ENCODE data around the gene ZNF197. TPM values are rescaled to one million over a fixed set of nuclear protein-coding genes. Genes with fewer than 3 reads are reported as not detected.
"Not testable (repeated sequence)": the region's sequence is repeated elsewhere in the genome, so short reads cannot be mapped to it uniquely, and the experiment has no call there.

ZNF197 gene
- total RNA-seq, 1 donor from 2014 or later, result 10.3 TPM

GRCh38 chr3:44649709-44650108, 24.9 kb downstream of the ZNF197 start:
- ATAC-seq (ENCODE audit: poor library complexity) (no peak), DNase-seq (no peak)
- intact Hi-C loops (cut with DNase I), result loop anchor here (10.0 kb wide), 1 partner anchor 75 kb away; the partner anchor contains the start of gene ZNF501

GRCh38 chr3:44654039-44654438, 29.2 kb downstream of the ZNF197 start:
- ATAC-seq (ENCODE audit: poor library complexity) (no peak), DNase-seq (no peak)
- intact Hi-C loops (cut with DNase I), result no loop called here

GRCh38 chr3:44659015-44659414, 34.2 kb downstream of the ZNF197 start:
- DNase-seq (no peak), ATAC-seq (ENCODE audit: poor library complexity) (no peak)
- intact Hi-C loops (cut with DNase I), result no loop called here

- intact Hi-C loops (cut with DNase I), result no loop called here
- no peak for ATAC-seq (ENCODE audit: poor library complexity)
Observed at GRCh38 chr3:44659434-44659833, 34.6 kb downstream of the ZNF197 start.

DNA sequence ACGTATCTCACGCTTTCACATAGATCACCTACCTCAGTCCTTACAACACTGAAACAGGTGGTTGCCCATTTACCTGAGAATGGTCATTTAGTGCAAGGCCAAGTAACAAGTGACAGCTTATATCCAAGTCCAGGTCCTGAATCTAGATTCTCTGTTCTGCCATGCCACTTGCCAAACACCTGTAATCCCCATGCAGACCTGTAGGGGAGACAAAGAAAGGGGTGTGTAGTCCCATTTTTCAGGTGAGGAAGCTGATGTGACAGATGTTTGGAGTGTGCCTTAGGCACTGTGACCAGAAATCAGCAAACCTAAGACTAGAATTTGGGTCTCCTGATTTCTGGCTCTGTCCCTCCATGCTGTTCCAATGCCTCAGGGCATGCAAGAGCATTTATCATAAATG, 36.4 kb downstream of the ZNF197 start:
- no peak for ATAC-seq (ENCODE audit: poor library complexity)
- DNase-seq, result no peak
- intact Hi-C loops (cut with DNase I), result no loop called here

More at GRCh38 chr3:44659434-44659833, 34.6 kb downstream of the ZNF197 start:
- no peak for DNase-seq

- DNase-seq (no peak), ATAC-seq (ENCODE audit: poor library complexity) (no peak)
- intact Hi-C loops (cut with DNase I), result no loop called here
Observed at GRCh38 chr3:44665173-44665572, 40.3 kb downstream of the ZNF197 start.

DNA sequence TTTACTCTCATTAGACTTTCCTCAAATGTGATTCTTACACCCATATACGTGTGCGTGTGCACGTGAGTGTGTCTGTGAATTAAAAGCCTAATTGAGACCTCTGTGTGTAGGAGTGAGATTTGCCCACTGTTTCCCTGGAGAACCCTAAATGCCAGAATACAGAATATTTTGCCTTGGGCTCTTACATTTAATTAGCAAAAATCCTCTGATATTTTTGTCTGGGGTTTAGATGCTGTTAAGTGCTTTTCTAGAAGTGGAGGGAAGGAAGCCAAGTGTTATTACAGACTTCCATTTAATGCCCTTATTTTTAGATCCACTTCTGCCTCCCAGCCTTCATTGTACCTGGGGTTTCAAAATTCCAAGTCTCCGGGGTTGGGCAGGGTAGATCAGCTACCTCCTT, 41.5 kb downstream of the ZNF197 start:
- DNase-seq (no peak), ATAC-seq (ENCODE audit: poor library complexity) (no peak)
- intact Hi-C loops (cut with DNase I), result no loop called here

- ATAC-seq (ENCODE audit: poor library complexity) (no peak), DNase-seq (no peak)
- intact Hi-C loops (cut with DNase I), result no loop called here
Observed at GRCh38 chr3:44669760-44670159, 44.9 kb downstream of the ZNF197 start.

DNA sequence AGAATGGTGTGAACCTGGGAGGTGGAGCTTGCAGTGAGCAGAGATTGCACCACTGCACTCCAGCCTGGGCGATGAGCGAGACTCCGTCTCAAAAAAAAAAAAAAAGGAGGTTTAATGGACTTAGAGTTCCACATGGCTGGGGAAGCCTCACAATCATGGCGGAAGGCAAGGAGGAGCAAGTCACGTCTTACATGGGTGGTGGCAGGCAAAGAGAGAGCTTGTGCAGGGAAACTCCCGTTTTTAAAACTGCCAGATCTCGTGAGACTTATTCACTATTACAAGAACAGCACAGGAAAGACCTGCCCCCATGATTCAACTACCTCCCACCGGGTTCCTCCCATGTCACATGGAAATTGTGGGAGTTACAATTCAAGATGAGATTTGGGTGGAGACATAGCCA, 48.6 kb downstream of the ZNF197 start:
- intact Hi-C loops (cut with DNase I); ATAC-seq (ENCODE audit: poor library complexity); DNase-seq: not testable (repeated sequence)

DNA sequence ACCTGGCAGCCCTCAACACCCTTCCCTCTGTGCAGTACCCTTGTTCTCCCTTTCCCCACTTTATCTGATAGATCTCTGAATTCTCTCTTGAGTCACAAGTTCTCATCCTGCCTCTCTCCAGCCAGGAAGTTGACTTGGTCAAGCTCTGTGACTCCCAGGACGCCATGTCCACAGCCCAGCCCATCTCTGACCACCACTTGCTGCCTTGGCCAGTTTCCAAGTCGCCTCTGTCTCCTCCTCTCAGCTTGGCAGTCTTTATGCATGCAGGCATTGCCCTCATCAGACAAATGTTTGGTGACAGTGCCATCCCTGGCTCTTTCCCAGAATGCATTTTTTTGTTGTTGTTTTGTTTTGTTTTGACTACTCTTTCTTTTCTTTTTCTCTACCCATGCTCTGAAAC, 49.4 kb downstream of the ZNF197 start:
- intact Hi-C loops (cut with DNase I), result no loop called here
- ATAC-seq (ENCODE audit: poor library complexity) (no peak), DNase-seq (no peak)

DNA sequence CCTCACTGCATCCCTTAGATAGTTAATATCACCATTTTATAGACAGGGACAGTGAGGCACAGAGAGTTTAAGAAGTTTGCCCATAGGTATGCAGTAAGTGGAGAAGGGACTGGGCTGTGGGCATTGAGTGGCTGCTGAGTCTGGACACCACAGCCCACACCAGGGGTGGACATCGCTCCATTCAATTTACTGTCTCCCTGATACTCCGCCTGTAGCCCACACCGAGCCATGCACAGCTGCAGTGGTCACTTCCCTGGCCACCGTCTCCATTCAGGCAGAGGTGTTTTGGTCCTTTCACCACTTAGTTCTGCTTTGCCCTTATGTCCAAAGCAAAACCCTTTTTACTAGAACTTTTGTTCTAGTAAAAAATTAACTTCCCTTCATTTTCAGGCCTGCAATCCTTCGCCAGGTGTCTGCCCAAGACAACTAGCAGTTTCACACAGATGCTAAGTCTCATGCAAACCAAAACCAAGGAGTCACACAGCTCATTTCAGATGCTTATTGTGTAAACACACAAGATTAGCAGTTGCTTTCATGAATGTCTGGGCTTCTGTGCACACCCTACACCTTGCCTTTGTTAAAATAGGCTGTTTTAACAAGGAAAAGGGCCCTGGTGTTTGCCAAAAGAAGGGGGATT, 53.8 kb downstream of the ZNF197 start:
- ATAC-seq (ENCODE audit: poor library complexity), result no peak
- no peak for DNase-seq
- intact Hi-C loops (cut with DNase I), result no loop called here

GRCh38 chr3:44680921-44681455, 56.2 kb downstream of the ZNF197 start:
- intact Hi-C loops (cut with DNase I), result no loop called here
- no peak for DNase-seq
- ATAC-seq (ENCODE audit: poor library complexity), result no peak

- ATAC-seq (ENCODE audit: poor library complexity) (no peak), DNase-seq (no peak)
- intact Hi-C loops (cut with DNase I), result no loop called here
Observed at GRCh38 chr3:44682182-44682896, 57.5 kb downstream of the ZNF197 start.

- peak; percentile 89 for DNase-seq
- intact Hi-C loops (cut with DNase I), result no loop called here
- peak; percentile 99 for ATAC-seq (ENCODE audit: poor library complexity)
Observed at GRCh38 chr3:44685128-44685800, 60.4 kb downstream of the ZNF197 start.

GRCh38 chr3:44687898-44688297, 63.1 kb downstream of the ZNF197 start:
- intact Hi-C loops (cut with DNase I), result no loop called here
- ATAC-seq (ENCODE audit: poor library complexity), result no peak
- DNase-seq, result no peak

Other genes with a start within 250 kb of the ZNF197 start
- gene ZNF445, start 147.4 kb upstream of the ZNF197 start, total RNA-seq, result 12.8 TPM
- gene ZKSCAN7, start 69.8 kb upstream of the ZNF197 start, total RNA-seq, result 1.4 TPM
- gene ZNF660, start 40.1 kb upstream of the ZNF197 start, total RNA-seq, result 0.73 TPM
- 6.3 TPM for gene ZNF35, start 23.7 kb downstream of the ZNF197 start, total RNA-seq
- gene ZNF502, start 87.6 kb downstream of the ZNF197 start, total RNA-seq, result 4.1 TPM
- 4.9 TPM for gene ZNF501, start 104.6 kb downstream of the ZNF197 start, total RNA-seq
- gene KIAA1143, start 136.6 kb downstream of the ZNF197 start, total RNA-seq, result 32.8 TPM
- gene KIF15, start 136.8 kb downstream of the ZNF197 start, total RNA-seq, result 0.73 TPM
- gene TMEM42, start 236.9 kb downstream of the ZNF197 start, total RNA-seq, result 10.2 TPM
- gene TGM4, start 249.6 kb downstream of the ZNF197 start, total RNA-seq, result not detected

Measured in Right ventricle myocardium superior (tissue), 1 donor.